K562 (cell line): Measurements from ENCODE around the gene SLC16A6. TPM values are rescaled to one million over a fixed set of nuclear protein-coding genes. Genes with fewer than 3 reads are reported as not detected.

Experiments
- ATAC-seq: fragments of 200-7000 bp; cut with Tn5 transposase; 3 replicates; pipeline ENCODE4 v1.9.1; 2020; ENCODE audit warnings: moderate library complexity
- BruUV-seq: library from RNA; stranded (reverse); fragments of 400-500 nt; replicated peaks from 2 replicates; lab custom pipeline; 2021; lab: Mats Ljungman, UMichigan
- CTCF ChIA-PET: fragments of 300-600 bp; formaldehyde crosslinking; extraction: SDS; loops from one replicate; lab custom pipeline; 2021; ENCODE audit warnings: low intra/inter-chr PET ratio; lab: Yijun Ruan, JAX
- POLR2A ChIA-PET: fragments of 300-600, 350-650 bp; sonication (Branson Sonifier 250); formaldehyde crosslinking; extraction: SDS; loops from one replicate; lab custom pipeline; 2021; ENCODE audit warnings: antibody characterized with exemption, inconsistent platforms; lab: Yijun Ruan, JAX
- DNase-seq, 4 experiments: peaks; one replicate each; pipeline versions ENCODE4 v3.0.0 to v3.0.0-alpha.2; 2011 to 2018; ENCODE audit warnings: low spot score in 3 of 4, mixed read lengths in 3 of 4; ENCODE audit errors: extremely low read depth in 1 of 4
- FAIRE-seq: peaks from 2 replicates; lab custom pipeline; 2011; peaks lifted over from hg19 to GRCh38; lab: Jason Lieb, UNC
- H2AFZ ChIP-seq: 2 replicates; pipeline ENCODE4 v1.6.0; 2011; ENCODE audit warnings: low read depth, low read length, control low read depth, inconsistent platforms
- H3K27ac ChIP-seq: fragments of 200-600 bp; 3 replicates; pipeline ENCODE4 v1.8.0; 2011; ENCODE audit warnings: low read depth, mild to moderate bottlenecking, control low read depth, inconsistent platforms, low read length, moderate library complexity, mixed read lengths; ENCODE audit errors: extremely low read depth
- H3K27me3 ChIP-seq, 2 experiments: fragments of 300-600 bp in 1 of 2; 2 replicates in 1 of 2; 3 replicates in 1 of 2; pipeline versions ENCODE4 v1.6.0 to v1.8.0; 2011; ENCODE audit warnings: inconsistent platforms in 2 of 2, low read length in 2 of 2, mild to moderate bottlenecking in 1 of 2, mixed read lengths in 1 of 2, moderate library complexity in 1 of 2; ENCODE audit not compliant: control insufficient read depth in 2 of 2, insufficient read depth in 2 of 2
- H3K36me3 ChIP-seq: fragments of 300-600 bp; 3 replicates; pipeline ENCODE4 v1.8.0; 2011; ENCODE audit warnings: mild to moderate bottlenecking, low read length, inconsistent platforms; ENCODE audit not compliant: control insufficient read depth, insufficient read depth
- H3K4me1 ChIP-seq, 2 experiments: fragments of 200-600 bp in 1 of 2; replicated peaks in 1 of 2; 2 replicates in 1 of 2; 3 replicates in 1 of 2; pipeline versions ENCODE4 v1.5.1 to v1.8.0; 2011; ENCODE audit warnings: inconsistent platforms in 2 of 2, low read length in 2 of 2, mild to moderate bottlenecking in 1 of 2, mixed read lengths in 1 of 2, moderate library complexity in 1 of 2; ENCODE audit not compliant: control insufficient read depth in 2 of 2, insufficient read depth in 2 of 2
- H3K4me2 ChIP-seq: 2 replicates; pipeline ENCODE4 v1.6.1; 2011; ENCODE audit warnings: low read length, control low read depth, inconsistent platforms, mixed read lengths; ENCODE audit not compliant: insufficient read depth
- H3K4me3 ChIP-seq: fragments of 200-600 bp; sonication (generic), shearing (Covaris generic); 2 replicates; pipeline ENCODE4 v1.5.1; 2016; ENCODE audit warnings: control low read depth, inconsistent platforms
- H3K79me2 ChIP-seq: fragments of 200-600 bp; 3 replicates; pipeline ENCODE4 v1.8.0; 2011; ENCODE audit warnings: low read length, inconsistent platforms; ENCODE audit not compliant: control insufficient read depth, insufficient read depth
- H3K9ac ChIP-seq, 2 experiments: 2 replicates each; pipeline versions ENCODE4 v1.6.0 to v1.6.1; 2011; ENCODE audit warnings: low read depth in 2 of 2, low read length in 2 of 2, control low read depth in 1 of 2, inconsistent platforms in 1 of 2, mild to moderate bottlenecking in 1 of 2, mixed read lengths in 1 of 2; ENCODE audit not compliant: insufficient read depth in 1 of 2
- H3K9me1 ChIP-seq: one replicate; pipeline ENCODE4 v1.6.0; 2011; ENCODE audit warnings: inconsistent platforms, mild to moderate bottlenecking, low read length, moderate library complexity; ENCODE audit not compliant: control insufficient read depth, insufficient read depth
- H3K9me3 ChIP-seq: replicated peaks from 2 replicates; pipeline ENCODE4 v1.5.1; 2011; ENCODE audit warnings: low read depth, low read length, inconsistent platforms; ENCODE audit not compliant: control insufficient read depth, insufficient read depth
- H4K20me1 ChIP-seq: replicated peaks from 2 replicates; pipeline ENCODE4 v1.6.1; 2011; ENCODE audit warnings: low read length, inconsistent platforms, mixed read lengths; ENCODE audit not compliant: control insufficient read depth, insufficient read depth
- ADNP ChIP-seq: fragments of 200-800 bp; sonication (Bioruptor generic); IDR thresholded peaks from 2 replicates; pipeline ENCODE4 v1.6.1; 2016; ENCODE audit warnings: missing genetic modification characterization, missing compliant biosample characterization
- BACH1 ChIP-seq: fragments of 200-800 bp; sonication (Bioruptor generic); IDR thresholded peaks from 2 replicates; pipeline ENCODE4 v1.6.1; 2016; ENCODE audit warnings: missing genetic modification characterization, missing compliant biosample characterization
- CREB3 ChIP-seq: fragments of 450-650 bp; conservative IDR thresholded peaks from 2 replicates; pipeline ENCODE4 v1.6.1; 2016; ENCODE audit warnings: missing genetic modification characterization, low read depth, mild to moderate bottlenecking, missing compliant biosample characterization, moderate library complexity
- FOXK2 ChIP-seq, 2 experiments: fragments of 450-650 bp; IDR thresholded peaks in 1 of 2; conservative IDR thresholded peaks in 1 of 2; 2 replicates each; pipeline ENCODE4 v1.6.1; 2016; ENCODE audit warnings: low read depth in 2 of 2, mild to moderate bottlenecking in 1 of 2
- HDAC3 ChIP-seq: fragments of 450-650 bp; IDR thresholded peaks from 2 replicates; pipeline ENCODE4 v1.6.1; 2018; ENCODE audit warnings: borderline replicate concordance, mild to moderate bottlenecking, moderate library complexity; ENCODE audit not compliant: partially characterized antibody
- IRF2 ChIP-seq: sonication (generic); formaldehyde crosslinking; IDR thresholded peaks from 2 replicates; pipeline ENCODE4 v1.8.1; 2022; ENCODE audit warnings: mild to moderate bottlenecking, missing genetic modification reagents
- MTA3 ChIP-seq: fragments of 450-650 bp; formaldehyde crosslinking; IDR thresholded peaks from 2 replicates; pipeline ENCODE4 v1.6.1; 2017; ENCODE audit warnings: mild to moderate bottlenecking, borderline replicate concordance
- NR3C1 ChIP-seq: sonication (generic); formaldehyde crosslinking; IDR thresholded peaks from 2 replicates; pipeline ENCODE4 v1.8.1; 2022; ENCODE audit warnings: missing genetic modification reagents
- NRF1 ChIP-seq, 2 experiments: fragments of 450-650 bp; IDR thresholded peaks in 1 of 2; conservative IDR thresholded peaks in 1 of 2; 2 replicates each; pipeline ENCODE4 v1.6.1; 2014; ENCODE audit warnings: mild to moderate bottlenecking in 2 of 2
- POLR3A ChIP-seq: IDR thresholded peaks from 2 replicates; pipeline ENCODE4 v1.6.1; 2011; ENCODE audit warnings: borderline replicate concordance, mild to moderate bottlenecking, moderate library complexity; ENCODE audit not compliant: insufficient read length, insufficient read depth; ENCODE audit errors: extremely low read depth
- TAF1 ChIP-seq: IDR thresholded peaks from 2 replicates; pipeline ENCODE4 v1.6.1; 2011; ENCODE audit warnings: mild to moderate bottlenecking, low read length, moderate library complexity; ENCODE audit not compliant: insufficient read depth, control insufficient read depth, severe bottlenecking; ENCODE audit errors: extremely low read depth
- TEAD2 ChIP-seq: fragments of 450-650 bp; IDR thresholded peaks from 2 replicates; pipeline ENCODE4 v1.6.1; 2016; ENCODE audit warnings: missing genetic modification characterization, control low read depth, missing compliant biosample characterization
- ZBTB2 ChIP-seq: fragments of 450-650 bp; IDR thresholded peaks from 2 replicates; pipeline ENCODE4 v1.6.1; 2016; ENCODE audit warnings: antibody characterized with exemption
- ZNF217 ChIP-seq: sonication (generic); formaldehyde crosslinking; IDR thresholded peaks from 2 replicates; pipeline ENCODE4 v1.8.0; 2022; ENCODE audit warnings: mild to moderate bottlenecking, missing genetic modification reagents
- ZNF3 ChIP-seq: fragments of 250-450 bp; sonication (Bioruptor Pico); IDR thresholded peaks from 2 replicates; pipeline ENCODE4 v1.5.0; 2021; ENCODE audit warnings: mild to moderate bottlenecking, moderate library complexity
- ZNF507 ChIP-seq: conservative IDR thresholded peaks from 2 replicates; pipeline ENCODE4 v1.6.1; 2017; ENCODE audit warnings: missing genetic modification characterization, missing compliant biosample characterization
- WGBS: fragments of 100-300 bp; shearing (Covaris generic); methylation state at CpG from one replicate; pipeline ENCODE4 v1.1.6; 2016; ENCODE audit warnings: low coverage, mixed read lengths; ENCODE audit not compliant: insufficient coverage; ENCODE audit errors: missing lambda C conversion rate; 5-methylcytosine and 5-hydroxymethylcytosine counted together
- in situ Hi-C: fragments of 300-500 bp; cut with MboI; formaldehyde crosslinking; loops from 4 replicates; pipeline ENCODE4 v1.15.0; 2018; ENCODE audit warnings: inconsistent platforms, mixed read lengths
- intact Hi-C: fragments of 100-400 bp; cut with micrococcal nuclease; formaldehyde crosslinking; loops from 2 replicates; pipeline ENCODE4 v1.14.2; 2022
- polyA plus RNA-seq, 8 experiments: library from polyadenylated mRNA; depleted of rRNA in 4 of 8; stranded (reverse) in 5 of 8; unstranded in 3 of 8; fragments of >200 nt; fragmentation: Nextera tagmentation in 2 of 8; fragmentation: Illumina TruSeq in 1 of 8; extraction: Ambion mirVana in 2 of 8; extraction: Trizol in 1 of 8; gene quantifications; 2 replicates each; pipeline versions ENCODE4 v1.2.1 to v1.2.3, GENCODE V29; 2011 to 2014; ENCODE audit warnings: inconsistent platforms in 1 of 8, missing spikeins in 1 of 8
- total RNA-seq, 7 experiments: library from RNA; depleted of rRNA in 6 of 7; stranded (reverse); fragments of >200 nt in 6 of 7; fragmentation: Illumina TruSeq in 2 of 7; extraction: Trizol in 2 of 7; gene quantifications; 2 replicates each; pipeline versions ENCODE4 v1.2.1 to v1.2.3, GENCODE V29; 2011 to 2021; ENCODE audit warnings: low replicate concordance in 1 of 7

SLC16A6 gene
- total and polyA plus RNA-seq, 9 of the 15 experiments (the other 6 are each of a cell fraction or from before 2014, with no cell fraction given) = 0.05 to 0.31 (median 0.15) TPM

GRCh38 chr17:68329331-68329730 lies 38.4 kb upstream of the SLC16A6 start (continued):
- no peak for TF ChIP-seq BACH1 (tag)

GRCh38 chr17:68328676-68329075 lies 37.7 kb upstream of the SLC16A6 start:
- Histone ChIP-seq H3K36me3 (no peaks in the 10 kb centered on the region), H3K9me3 (no peaks in the 10 kb centered on the region; the same call in 1 of the 2 replicates), H3K79me2 (no peaks in the 10 kb centered on the region), H3K27ac (no peak overlapping the region), H3K9me1 (no peaks in the 10 kb centered on the region), H3K4me2 (no peak overlapping the region), H3K4me3 (no peak overlapping the region), H3K27me3 (peaks cover 0 to 35% of the 10 kb centered on the region in 2 experiments; a peak in 3 of 5 replicates), H4K20me1 (no peaks in the 10 kb centered on the region), H2AFZ (no peak overlapping the region), H3K4me1 (no peaks in the 10 kb centered on the region), H3K9ac (no peak overlapping the region)
- no TSS peak for BruUV-seq
- no peak for DNase-seq
- ChIA-PET CTCF (no interaction called here), POLR2A (interaction anchor here (1.0 kb wide), 1 partner anchor 77 kb away, joined by 3 read pairs; no protein-coding TSS in a partner anchor)
- no peak for FAIRE-seq
- in situ Hi-C loops (no loop called here), intact Hi-C loops (no loop called here)
- no peak for ATAC-seq
- 2% methylated on average over 4 of the region's 4 CpGs for WGBS
- TF ChIP-seq ADNP (tag) = no peak
- TF ChIP-seq ZNF507 = no peak
- TF ChIP-seq HDAC3 = no peak
- no peak for TF ChIP-seq CREB3 (tag)
- TF ChIP-seq NRF1 (conservative IDR thresholded peaks at IDR 0.05 in 1 of 2, IDR thresholded peaks at IDR 0.05 in 1 of 2) = no peak
- no peak for TF ChIP-seq FOXK2 (conservative IDR thresholded peaks at IDR 0.05 in 1 of 2, IDR thresholded peaks at IDR 0.05 in 1 of 2; ENCODE audit: low read depth in 2 of 2)
- no peak for TF ChIP-seq ZNF217 (CRISPR knock-in tag)
- TF ChIP-seq TAF1 = no peak
- TF ChIP-seq ZNF3 = no peak
- no peak for TF ChIP-seq MTA3
- no peak for TF ChIP-seq NR3C1
- TF ChIP-seq POLR3A = no peak
- TF ChIP-seq IRF2 (CRISPR knock-in tag) = no peak
- TF ChIP-seq TEAD2 (tag) = no peak
- TF ChIP-seq ZBTB2 = no peak
